Upper lobe of left lung (tissue), 4 donors: ENCODE measurements around the gene NOTCH3.

ENCODE experiments used
- EP300 ChIP-seq, 4 donors: sonication (generic); formaldehyde crosslinking; IDR thresholded peaks; one replicate each; pipeline ENCODE4 v1.5.1; 2017; ENCODE audit warnings: antibody characterized with exemption in 4 of 4, control low read depth in 2 of 4
- TF ChIP-seq, protein P1 (sequence below), 6 experiments: fragments of 450-650 bp in 4 of 6; fragments of 200-600 bp in 2 of 6; sonication (generic) in 2 of 6; IDR thresholded peaks; one replicate each; pipeline ENCODE4 v1.5.1; 2016 to 2019; ENCODE audit warnings: antibody characterized with exemption in 6 of 6

DNA sequence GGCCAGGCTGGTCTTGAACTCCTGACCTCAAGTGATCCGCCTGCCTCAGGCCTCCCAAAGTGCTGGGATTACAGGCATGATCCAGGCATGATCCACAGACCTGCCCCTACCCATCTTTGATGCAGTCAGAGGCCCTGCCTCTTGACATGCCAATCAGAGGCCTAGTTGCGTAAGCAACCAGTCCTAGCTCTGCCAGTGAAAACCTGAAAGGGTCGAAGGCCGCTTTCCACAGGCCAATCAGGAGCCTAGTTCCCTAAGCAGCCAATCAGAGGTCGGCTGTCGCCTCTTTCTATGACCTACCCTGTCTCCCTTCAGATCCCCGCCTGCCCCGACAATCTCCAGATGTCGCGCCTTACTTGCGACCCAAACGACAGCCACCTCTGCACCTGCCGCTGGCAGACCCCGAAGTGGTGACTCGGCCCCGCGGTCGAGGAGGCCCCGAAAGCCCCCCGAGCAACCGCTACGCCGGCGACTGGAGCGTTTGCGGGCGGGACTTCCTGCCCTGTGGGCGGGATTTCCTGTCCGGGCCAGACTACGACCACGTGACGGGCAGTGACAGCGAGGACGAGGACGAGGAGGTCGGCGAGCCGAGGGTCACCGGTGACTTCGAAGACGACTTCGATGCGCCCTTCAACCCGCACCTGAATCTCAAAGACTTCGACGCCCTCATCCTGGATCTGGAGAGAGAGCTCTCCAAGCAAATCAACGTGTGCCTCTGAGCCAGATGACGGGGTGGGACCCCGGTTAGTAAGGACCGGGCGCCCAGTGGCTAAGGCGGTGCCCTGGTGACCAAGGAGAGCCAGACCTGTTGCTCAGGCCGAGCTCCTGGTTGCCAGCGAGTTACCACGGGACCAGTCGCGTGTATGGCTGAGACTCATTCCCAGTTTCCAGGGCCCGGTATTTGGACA lies 87.3 kb downstream of the NOTCH3 start:
- TF ChIP-seq EP300 (IDR thresholded peaks at IDR 0.05): no peak
- TF ChIP-seq, protein P1, sequence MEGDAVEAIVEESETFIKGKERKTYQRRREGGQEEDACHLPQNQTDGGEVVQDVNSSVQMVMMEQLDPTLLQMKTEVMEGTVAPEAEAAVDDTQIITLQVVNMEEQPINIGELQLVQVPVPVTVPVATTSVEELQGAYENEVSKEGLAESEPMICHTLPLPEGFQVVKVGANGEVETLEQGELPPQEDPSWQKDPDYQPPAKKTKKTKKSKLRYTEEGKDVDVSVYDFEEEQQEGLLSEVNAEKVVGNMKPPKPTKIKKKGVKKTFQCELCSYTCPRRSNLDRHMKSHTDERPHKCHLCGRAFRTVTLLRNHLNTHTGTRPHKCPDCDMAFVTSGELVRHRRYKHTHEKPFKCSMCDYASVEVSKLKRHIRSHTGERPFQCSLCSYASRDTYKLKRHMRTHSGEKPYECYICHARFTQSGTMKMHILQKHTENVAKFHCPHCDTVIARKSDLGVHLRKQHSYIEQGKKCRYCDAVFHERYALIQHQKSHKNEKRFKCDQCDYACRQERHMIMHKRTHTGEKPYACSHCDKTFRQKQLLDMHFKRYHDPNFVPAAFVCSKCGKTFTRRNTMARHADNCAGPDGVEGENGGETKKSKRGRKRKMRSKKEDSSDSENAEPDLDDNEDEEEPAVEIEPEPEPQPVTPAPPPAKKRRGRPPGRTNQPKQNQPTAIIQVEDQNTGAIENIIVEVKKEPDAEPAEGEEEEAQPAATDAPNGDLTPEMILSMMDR (IDR thresholded peaks at IDR 0.05): no peak
